GF-D8 (cell line): Measurements from ENCODE around the gene GRAPL.
"Not testable (repeated sequence)": the region's sequence is repeated elsewhere in the genome, so short reads cannot be mapped to it uniquely, and the experiment has no call there.

Experiments used
- DNase-seq: peaks from one replicate; lab custom pipeline; 2025; lab: John Stamatoyannopoulos, UW

The GRAPL gene

DNA sequence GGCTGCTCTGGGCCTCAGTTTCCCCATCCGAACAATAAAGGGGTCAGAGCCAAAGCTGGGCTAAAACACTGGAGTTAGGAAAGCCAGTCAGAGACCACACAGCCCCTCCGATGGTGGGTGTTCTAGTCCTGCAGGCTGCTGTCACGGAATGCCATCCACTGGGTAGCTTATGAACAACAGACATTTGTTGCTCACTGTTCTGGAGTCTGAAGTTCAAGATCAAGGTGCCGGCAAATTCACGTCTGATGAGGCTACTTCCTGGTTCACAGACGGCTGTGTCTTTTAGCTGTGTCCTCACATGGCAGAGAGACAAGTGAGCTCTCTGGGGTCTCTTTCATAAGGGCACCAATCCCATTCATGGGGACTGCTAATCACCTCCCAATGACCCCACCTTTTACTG is 9.2 kb downstream of the GRAPL start:
- not testable (repeated sequence) for DNase-seq

GRCh38 chr17:19137959-19138358 is 10.6 kb downstream of the GRAPL start:
- DNase-seq = not testable (repeated sequence)

DNA sequence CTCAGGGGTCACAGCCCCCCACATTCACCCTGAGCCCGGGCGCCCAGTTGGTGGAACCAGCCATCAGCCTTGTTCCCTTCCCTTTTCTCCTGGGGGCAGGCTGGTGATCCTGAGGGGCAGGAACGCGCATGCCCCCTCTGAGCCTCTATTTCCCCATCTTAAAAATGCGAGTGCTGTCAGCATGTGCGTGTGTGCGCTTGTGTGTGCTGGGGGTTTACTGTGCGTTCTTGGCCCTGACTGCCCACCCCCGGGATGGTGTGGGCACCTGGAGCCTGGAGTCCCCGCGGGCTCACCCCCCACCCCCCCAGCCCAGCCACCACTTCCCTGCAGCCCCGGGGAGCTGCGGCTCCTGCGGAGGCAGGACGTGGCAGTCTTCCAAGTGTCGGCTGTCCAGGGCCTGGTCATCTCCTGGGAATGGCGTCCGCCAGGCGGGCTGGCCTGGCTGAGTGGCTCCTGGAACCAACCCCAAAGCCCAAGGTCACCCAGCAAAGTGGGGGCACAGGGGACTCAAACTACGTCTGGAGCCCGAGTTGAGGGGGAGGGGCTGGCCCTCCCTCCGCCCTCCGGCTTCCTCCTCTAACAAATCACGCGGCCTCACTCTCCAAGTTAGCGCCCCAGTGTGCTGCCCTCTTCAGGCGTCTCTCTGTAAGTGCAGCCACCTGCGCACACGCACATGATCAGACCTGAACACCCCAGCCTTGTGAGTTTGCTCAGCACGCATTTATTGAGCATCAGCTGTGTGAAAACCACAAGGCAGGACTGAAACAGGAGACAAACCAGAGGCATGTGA is 14.2 kb downstream of the GRAPL start:
- not testable (repeated sequence) for DNase-seq

- not testable (repeated sequence) for DNase-seq
Measured at GRCh38 chr17:19142419-19142818, 15.0 kb downstream of the GRAPL start.

DNA sequence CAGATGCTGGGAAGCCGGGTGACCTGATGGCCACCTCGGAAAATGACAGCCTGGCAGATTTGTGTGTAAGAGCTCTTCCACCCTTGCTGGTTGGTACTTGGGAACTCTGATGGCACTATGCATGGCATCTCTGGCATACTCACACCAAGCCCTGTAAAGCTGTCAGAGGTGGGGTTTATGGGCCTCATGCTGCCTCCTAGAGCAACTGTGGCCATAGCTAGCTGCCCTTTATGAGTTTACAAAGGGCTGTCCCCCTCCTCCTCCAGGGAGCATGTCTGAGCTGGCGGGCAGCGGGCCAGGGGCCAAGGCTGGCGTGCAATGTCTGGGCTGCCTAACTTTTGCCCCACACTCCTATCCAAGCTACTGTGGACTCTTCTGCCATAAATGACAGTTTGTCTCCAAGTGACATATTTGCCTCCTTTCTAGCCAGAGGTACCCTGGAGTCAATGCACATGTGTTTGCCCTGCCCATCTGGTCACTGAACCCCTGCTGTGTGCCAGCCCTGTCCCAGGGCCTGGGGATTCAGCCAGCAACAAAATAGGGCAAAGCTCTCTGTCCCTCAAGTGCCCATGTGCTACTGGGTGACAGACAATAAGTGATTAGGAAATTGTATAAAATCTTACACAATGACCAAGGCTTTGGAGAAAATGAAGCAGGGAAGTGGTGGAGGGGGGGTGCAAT is 15.8 kb downstream of the GRAPL start:
- not testable (repeated sequence) for DNase-seq

- not testable (repeated sequence) for DNase-seq
Measured at GRCh38 chr17:19144373-19144772, 17.0 kb downstream of the GRAPL start.

- not testable (repeated sequence) for DNase-seq
Measured at GRCh38 chr17:19145471-19145870, 18.1 kb downstream of the GRAPL start.

DNA sequence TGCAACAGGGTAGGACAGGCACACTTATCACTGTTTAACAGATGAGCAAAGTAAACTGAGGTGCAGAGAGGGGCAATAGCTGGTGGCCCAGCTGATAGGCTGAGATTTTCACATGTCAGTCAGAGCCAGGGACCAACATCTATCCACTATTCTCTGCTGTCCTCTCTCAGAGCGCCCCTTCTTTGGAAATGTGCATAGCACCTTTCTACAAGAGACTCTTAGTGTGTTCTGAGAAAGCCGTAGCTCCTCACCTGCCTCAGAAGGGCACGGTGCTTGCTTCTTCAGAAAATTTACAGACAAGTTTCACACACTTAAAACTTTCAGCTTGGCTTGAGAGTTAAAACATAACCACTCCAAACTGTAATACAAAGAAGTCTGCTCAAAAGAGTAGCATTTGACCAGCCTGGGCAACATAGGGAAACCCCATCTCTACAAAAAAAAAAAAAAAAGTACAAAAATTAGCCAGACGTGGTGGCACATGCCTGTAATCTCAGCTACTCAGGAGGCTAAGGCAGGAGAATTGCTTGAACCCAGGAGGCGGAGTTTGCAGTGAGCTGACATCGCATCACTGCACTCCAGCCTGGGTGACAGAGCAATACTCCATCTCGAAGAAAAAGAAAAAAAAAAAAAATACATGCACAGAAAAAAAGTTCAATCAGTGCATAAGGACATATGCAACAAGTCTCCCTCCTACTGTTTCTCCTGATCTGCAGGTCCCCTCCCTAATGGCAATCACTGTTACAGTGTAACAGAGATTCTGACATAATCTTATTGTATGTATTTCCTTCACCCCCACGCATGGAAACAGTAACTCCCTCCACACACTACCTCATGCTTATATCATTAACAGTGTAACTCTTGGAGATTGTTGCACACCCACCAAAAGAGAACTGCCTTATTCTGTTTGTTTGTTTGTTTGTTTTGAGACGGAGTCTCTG is 23.6 kb downstream of the GRAPL start:
- DNase-seq = not testable (repeated sequence)

GRCh38 chr17:19157628-19158027 is 30.2 kb downstream of the GRAPL start:
- DNase-seq = not testable (repeated sequence)

DNA sequence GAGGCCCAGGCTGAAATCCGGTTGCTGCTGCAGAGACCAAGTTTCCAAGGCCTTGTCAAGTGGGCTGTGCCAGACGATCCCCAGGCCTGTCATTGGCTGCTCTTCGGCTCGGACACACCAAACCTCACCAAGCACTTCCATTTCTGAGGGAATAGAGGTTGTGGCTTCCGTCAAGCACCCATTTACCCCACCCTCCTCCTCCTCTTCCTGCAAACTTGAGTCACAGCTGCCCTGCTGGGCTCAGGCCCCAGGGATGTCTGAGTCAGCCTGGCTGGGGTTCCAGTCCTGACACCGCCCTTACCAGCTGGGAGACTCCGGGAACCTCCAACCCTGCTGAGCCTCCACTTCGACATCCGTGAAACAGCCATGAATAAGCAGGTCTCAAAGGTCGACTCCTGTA is 31.1 kb downstream of the GRAPL start:
- not testable (repeated sequence) for DNase-seq

GRCh38 chr17:19158938-19159337 is 31.5 kb downstream of the GRAPL start:
- not testable (repeated sequence) for DNase-seq

DNA sequence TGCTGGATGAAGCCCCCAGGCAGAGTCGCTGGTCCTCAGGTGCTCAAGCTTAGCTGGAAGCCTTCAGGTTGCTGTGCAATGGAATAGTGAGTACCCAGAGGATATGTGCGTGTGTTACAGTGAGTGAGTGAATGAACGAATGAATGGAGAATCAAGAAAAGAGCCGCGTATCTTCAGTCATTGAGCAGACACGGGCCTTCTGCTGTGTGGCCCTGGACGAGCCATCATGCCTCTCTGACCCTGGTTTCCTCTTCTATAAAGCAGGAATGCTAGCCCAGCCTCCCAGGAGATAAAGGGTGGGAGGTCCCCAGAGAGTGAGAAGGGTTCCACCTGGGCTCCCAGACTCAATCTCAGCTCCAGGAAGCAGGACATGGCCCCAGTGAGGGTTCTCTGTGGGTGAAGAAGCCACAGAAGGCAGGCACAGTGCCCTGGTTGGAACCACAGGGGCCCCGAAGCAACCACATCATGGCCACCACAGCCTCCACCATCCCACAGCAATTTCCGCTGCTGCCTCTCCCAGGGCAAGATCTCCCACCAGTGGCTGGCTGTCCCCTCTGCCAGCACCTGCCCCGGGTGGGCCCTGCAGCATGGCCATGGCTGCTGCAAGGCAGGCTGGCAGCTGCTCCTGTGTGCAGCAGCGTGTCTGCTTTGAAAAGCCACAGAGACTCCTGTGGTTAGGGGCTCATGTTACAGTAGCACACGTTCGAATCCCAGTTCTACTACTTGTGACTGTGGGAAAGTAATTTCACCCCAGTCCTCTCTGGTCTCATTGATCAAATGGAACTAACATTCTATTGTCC is 34.1 kb downstream of the GRAPL start:
- not testable (repeated sequence) for DNase-seq

DNA sequence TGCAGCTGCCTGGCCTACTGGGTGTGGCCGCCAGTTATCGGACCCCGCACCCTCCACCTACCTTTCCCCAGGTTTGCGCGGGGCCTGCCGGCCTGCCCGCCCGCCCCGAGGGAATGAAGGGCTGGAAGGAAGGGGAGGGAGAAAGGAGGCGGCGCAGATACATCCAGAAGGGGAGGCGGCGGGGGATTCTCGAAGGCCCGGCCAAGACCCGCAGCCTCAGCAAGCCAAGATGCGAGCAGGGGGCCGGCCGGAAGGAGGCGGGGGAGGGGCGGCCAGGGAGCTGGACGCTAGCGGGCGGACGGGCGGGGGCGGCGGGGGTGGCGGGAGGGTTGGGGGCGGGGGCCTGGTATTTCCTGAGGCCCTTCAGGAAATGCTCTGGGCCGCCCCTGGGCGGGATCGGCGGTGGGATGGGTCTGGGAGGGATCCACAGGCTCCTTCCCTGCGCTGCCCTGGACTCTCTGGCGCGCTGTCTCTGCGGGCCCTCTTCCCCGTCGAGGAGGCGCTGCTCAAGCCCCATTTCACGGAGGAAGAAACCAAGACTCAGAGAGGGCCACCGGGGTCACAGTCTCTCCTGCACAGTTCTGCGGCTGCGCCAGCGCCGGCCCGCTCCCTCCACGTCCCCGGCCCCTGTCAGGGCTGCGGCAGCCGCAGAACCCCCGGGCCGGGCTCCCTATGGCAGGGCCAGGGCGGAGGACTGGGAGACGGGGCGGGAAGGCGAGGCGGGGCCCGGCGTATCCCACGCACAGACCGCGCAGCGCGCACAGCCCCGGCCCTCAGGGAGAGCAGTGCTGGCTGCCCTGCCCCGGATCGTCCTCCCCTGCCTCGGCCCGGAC is 35.2 kb downstream of the GRAPL start:
- not testable (repeated sequence) for DNase-seq

DNA sequence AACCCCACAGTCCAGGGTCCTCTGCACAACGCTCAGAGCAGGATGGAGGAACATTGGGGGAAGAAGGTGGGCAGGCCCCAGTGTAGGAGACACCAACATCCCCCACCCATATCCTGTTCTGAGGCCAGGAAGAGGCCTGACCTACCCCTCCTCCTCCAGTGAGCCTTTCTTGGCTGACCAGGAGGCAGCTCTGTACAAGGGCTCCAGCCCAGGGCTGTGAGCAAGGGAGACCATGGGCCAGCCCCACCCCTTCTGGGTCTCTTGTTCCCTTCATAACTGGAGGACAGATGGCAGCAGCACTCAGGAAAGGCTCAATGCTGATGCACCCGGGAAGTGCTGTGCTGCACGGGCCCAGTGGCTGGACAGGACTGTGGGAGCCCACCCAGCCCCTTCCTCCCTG is 47.0 kb downstream of the GRAPL start:
- not testable (repeated sequence) for DNase-seq

- DNase-seq = not testable (repeated sequence)
Measured at GRCh38 chr17:19175410-19175809, 48.0 kb downstream of the GRAPL start.

DNA sequence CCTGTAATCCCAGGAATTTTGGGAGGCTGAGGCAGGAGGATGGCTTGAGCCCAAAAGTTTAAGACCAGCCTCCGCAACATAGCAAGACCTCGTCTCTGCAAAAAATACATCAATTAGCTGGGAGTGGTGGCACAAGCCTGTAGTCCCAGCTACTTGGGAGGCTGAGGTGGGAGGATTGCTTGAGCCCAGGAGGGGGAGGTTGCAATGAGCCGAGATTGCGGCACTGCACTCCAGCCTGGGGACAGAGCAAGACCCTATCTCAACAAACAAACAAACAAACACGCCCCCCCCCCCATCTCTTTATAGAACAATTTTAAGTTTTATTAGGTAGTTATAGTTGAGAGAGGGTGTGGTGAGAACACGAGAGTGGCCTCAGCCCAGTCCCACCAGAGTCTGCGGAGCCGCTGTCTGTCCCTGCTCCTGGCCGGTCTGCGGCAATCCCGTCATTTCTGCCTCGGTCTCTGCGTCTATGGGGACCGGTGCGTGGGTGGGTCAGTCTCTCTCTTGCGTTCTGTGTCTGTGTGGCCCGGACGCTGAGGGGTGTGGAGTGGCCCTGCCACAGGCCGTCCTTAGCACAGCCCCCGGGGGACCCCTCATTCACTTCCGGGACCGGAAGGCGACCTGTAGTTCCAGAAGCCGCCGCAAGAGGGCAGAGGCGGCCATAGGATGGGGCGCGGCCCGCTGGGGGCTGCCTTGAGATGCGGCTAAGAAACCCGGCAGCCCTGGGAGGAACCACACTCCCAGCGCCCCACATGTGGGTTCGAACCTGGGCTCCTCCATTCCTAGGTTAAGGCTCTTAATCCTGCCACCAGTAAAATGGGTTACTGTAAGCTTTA is 53.9 kb downstream of the GRAPL start:
- DNase-seq = not testable (repeated sequence)

DNA sequence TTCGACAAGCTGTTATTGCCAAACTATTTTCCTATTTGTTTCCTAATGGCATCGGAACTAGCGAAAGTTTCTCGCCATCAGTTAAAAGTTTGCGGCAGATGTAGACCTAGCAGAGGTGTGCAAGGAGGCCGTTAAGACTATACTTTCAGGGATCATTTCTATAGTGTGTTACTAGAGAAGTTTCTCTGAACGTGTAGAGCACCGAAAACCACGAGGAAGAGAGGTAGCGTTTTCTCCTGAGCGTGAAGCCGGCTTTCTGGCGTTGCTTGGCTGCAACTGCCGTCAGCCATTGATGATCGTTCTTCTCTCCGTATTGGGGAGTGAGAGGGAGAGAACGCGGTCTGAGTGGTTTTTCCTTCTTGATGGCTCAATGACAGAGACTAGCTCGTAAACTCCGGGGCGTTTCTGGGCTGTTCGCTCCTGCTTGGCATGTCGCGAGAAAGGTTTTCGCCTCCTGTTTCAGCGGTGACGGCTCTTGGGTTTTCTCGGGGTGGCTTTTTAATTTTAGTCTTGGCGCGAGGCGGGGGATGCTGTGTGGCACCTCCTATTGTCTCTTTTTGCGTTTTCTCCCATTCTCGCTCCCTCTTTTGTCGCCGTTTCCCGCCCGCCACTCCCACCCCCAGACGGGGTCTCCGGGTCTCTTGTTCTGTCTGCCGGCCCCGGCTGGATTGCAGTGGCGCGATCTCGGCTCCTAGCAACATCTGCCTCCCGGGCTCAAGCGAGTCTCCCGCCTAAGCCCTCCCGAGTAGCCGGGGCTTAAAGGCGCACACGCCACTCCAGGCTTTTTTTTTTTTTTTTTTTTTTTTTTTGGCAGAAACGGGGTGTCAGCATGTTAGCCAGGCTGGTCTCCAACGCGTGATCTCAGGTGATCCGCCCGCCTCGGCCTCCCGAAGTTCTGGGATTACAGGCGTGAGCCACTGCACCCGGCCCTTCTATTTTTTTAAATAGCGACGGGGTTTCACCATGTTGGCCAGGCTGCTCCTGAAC is 60.8 kb downstream of the GRAPL start:
- DNase-seq = not testable (repeated sequence)
